Motor neuron (in vitro differentiated cells): Measurements from ENCODE around the gene MYO1E. TPM values are rescaled to one million over a fixed set of nuclear protein-coding genes. Genes with fewer than 3 reads are reported as not detected.

Experiments
- ATAC-seq, 8 experiments: fragments of 200-7000 bp; cut with Tn5 transposase; replicated peaks in 6 of 8; 2 replicates each; pipeline ENCODE4 v1.8.0; 2021; ENCODE audit warnings: mild to moderate bottlenecking in 8 of 8, moderate library complexity in 8 of 8
- H3K27ac ChIP-seq, 2 donors: fragments of 250-450 bp; sonication (Bioruptor Pico); 2 replicates each; pipeline ENCODE4 v1.9.0; 2021; ENCODE audit warnings: antibody characterized with exemption in 2 of 2, mild to moderate bottlenecking in 2 of 2, moderate library complexity in 1 of 2
- H3K4me1 ChIP-seq, 2 donors: fragments of 250-450 bp; sonication (Bioruptor Pico); replicated peaks in 1 of 2; 2 replicates each; pipeline ENCODE4 v1.6.1; 2021; ENCODE audit warnings: antibody characterized with exemption in 2 of 2, mild to moderate bottlenecking in 2 of 2, moderate library complexity in 1 of 2
- H3K4me3 ChIP-seq, 5 donors: fragments of 250-450 bp; sonication (Bioruptor Pico); 2 replicates each; pipeline ENCODE4 v1.9.0; 2021; ENCODE audit warnings: antibody characterized with exemption in 5 of 5, mild to moderate bottlenecking in 5 of 5, moderate library complexity in 4 of 5
- WGBS, 10 experiments: fragments of 450-650 bp; shearing (Covaris generic); methylation state at CpG; one replicate each; pipeline ENCODE4 v1.0.0; 2022; 5-methylcytosine and 5-hydroxymethylcytosine counted together
- in situ Hi-C, 9 experiments: fragments of 400-800 bp; cut with MboI; loops; one replicate each; pipeline ENCODE4 v1.15.0; 2021; ENCODE audit warnings: low sequenced_read_pairs in 9 of 9, low pct_unique_long_range_greater_than_20kb in 2 of 9; ENCODE audit not compliant: unreplicated experiment in 9 of 9
- total RNA-seq, 8 experiments: library from RNA; unstranded; fragments of 300-600 nt; gene quantifications; 2 replicates each; pipeline versions ENCODE4 v1.2.3 to v1.2.4, GENCODE V29; 2022

Gene MYO1E
- total RNA-seq, 8 experiments from 2014 or later = 4.0 to 71.1 (median 6.9) TPM

DNA sequence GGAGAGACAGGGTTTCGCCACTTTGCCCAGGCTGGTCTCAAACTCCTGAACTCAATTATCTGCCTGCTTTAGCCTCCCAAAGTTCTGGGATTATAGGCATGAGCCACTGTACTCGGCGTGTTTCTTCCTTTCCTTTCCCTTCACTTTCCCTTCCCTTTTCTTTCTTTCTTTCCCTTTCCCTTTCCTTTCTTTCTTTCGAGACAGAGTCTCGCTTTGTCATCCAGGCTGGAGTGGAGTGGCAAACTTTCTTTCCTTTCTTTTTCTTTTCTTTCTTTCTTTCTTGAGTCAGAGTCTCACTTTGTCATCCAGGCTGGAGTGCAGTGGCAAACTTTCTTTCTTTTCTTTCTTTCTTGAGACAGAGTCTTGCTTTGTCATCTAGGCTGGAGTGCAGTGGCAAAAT is 183.4 kb downstream of the MYO1E start:
- Histone ChIP-seq H3K4me3 (no peak overlapping the region), H3K27ac (no peak overlapping the region), H3K4me1 (no peaks in the 10 kb centered on the region)
- 87 to 100% (median 97%) methylated on average over 2 to 5 of the region's 5 CpGs; no CpG with 5 or more reads in 1 of the 10 experiments for WGBS, 10 experiments
- ATAC-seq = no peak
- in situ Hi-C loops = no loop called here

DNA sequence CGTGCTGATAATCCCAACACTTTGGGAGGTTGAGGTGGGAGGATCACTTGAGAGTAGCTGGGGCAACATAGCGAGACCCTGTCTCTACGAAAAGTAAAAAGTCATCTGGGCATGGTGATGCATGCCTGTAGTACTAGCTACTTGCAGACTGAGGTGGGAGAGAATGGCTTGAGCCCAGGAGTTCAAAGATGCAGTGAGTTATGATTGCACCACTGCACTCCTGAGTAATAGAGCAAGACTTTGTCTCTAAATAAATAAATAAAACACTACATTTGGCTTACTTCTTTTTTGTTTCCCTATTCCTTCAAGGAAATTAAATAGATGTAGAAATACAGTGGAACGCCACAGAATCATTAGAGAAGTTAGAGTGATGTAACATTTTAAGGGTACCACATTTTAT is 186.2 kb downstream of the MYO1E start:
- in situ Hi-C loops = no loop called here
- H3K4me3 ChIP-seq = no peak overlapping the region
- no peak overlapping the region for H3K27ac ChIP-seq
- ATAC-seq = no peak
- no peaks in the 10 kb centered on the region for H3K4me1 ChIP-seq
- 74 to 100% (median 97%) methylated on average over 2 to 4 of the region's 4 CpGs for WGBS, 10 experiments

DNA sequence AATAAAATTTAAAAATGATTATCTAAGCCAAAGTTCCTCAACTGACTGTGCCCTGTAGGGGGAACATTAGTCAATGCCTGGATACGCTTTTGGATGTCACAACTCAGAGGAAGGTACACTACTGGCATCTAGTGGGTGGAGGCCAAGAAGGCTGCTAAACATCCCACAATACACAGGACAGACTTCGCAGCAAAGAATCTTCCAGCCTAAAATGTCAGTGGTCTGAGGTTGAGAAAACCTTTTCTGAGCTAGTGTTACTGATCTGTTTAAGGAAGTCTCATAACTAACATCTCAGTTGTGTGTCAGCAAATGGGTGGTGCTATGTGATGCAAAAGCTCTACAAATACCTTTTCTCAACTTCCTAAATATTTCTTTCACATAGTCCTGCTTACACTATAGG is 186.9 kb downstream of the MYO1E start:
- in situ Hi-C loops = no loop called here
- Histone ChIP-seq H3K27ac (no peak overlapping the region), H3K4me3 (no peak overlapping the region), H3K4me1 (no peaks in the 10 kb centered on the region)
- 60 to 100% (median 100%) methylated on average over 1 of the region's 2 CpGs; no CpG with 5 or more reads in 3 of the 10 experiments for WGBS, 10 experiments
- peak in 1 of 8 experiments; percentile 32 for ATAC-seq

DNA sequence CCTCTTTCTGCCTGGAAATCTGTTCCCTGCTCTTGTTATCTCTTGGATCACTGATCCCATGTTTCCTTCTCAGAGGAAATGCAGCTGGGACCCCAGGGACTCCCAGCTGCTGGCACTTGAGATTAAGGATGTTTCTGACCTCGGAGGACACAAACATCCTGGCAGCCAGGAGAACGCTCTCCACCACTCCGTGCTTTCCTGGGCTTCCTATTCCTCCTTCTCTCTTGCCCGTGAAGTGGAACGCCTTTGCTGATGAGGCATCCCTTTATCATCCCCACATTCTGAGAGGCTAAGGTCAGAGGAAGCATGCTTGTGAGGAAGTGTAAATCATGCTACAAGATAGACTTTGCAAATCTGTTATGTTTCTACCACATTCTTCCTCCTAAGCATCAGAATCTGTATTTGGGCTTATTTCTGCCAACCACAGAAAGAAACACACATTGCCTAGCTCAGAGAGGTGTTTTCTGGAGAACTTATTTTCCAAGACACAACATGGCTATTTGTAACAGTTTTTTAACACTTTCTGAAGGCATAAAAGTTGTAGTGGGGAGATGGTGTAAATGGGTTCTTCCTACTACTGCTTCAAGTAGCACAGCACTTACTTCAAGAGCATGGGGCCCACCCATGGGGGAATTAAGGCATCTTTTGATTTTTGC is 191.6 kb downstream of the MYO1E start:
- Histone ChIP-seq H3K27ac (no peak overlapping the region), H3K4me3 (no peak overlapping the region), H3K4me1 (no peaks in the 10 kb centered on the region)
- WGBS, 10 experiments = 53 to 100% (median 74%) methylated on average over 1 to 5 of the region's 5 CpGs; no CpG with 5 or more reads in 3 of the 10 experiments
- in situ Hi-C loops = no loop called here
- ATAC-seq = peak in 3 of 8 experiments; percentile 43 to 70 (median 50)

DNA sequence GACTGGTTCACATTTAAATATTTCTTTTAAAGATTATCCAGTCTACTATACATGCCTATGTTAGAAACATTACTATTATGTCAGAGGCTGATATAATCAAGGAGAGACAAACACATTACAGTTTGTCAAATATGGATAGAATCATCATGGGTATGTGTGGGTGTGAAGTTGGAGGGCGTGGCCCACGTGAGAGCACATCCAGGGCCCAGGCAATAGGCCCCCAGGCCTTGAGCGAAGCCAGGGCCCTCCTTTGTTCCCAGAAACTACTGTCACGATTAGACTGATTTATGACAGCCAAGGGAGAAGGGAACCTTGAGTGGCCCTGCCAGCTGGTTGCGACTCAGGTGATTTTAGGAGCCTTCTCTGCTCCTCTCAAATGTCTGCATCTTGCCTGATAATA is 193.0 kb downstream of the MYO1E start:
- 50 to 100% (median 69%) methylated on average over 1 to 4 of the region's 5 CpGs; no CpG with 5 or more reads in 2 of the 10 experiments for WGBS, 10 experiments

DNA sequence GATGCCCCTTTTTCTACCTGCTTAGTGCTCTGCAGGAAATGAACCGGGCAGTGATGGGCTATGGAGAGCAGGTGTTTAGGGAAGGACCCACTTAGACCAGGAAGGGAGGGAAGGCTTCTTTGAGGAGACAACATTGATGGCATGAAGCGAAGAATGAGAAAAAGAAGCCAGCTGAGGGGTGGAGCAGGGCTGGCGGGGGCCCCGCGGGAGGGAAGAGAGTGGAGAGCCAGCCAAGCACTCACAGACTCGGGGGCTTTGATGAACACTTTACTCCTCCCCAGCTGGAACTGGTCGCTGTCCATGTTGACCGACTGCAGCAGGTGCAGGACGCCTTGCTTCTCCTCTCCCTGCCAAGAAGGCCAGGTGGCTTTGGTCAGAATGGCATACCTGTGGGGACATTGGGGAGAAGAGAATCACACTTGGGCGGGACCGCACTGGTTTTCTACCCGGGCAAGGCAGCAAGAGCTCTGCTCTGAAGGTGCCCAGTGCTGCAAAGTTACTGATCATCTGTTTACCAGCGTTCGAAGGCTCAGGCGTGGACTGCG is 194.4 kb downstream of the MYO1E start:
- Histone ChIP-seq H3K27ac (no peak overlapping the region), H3K4me3 (no peak overlapping the region), H3K4me1 (peaks cover 0 to 8% of the 10 kb centered on the region in 2 donors)
- no peak for ATAC-seq
- WGBS, 10 experiments = 86 to 100% (median 100%) methylated on average over 1 to 6 of the region's 16 CpGs; no CpG with 5 or more reads in 3 of the 10 experiments
- in situ Hi-C loops = no loop called here

More for the DNA sequence above, 193.0 kb downstream of the MYO1E start:
- in situ Hi-C loops = no loop called here
- Histone ChIP-seq H3K4me3 (no peak overlapping the region), H3K27ac (no peak overlapping the region), H3K4me1 (peaks cover 0 to 7% of the 10 kb centered on the region in 2 donors)
- ATAC-seq = no peak

DNA sequence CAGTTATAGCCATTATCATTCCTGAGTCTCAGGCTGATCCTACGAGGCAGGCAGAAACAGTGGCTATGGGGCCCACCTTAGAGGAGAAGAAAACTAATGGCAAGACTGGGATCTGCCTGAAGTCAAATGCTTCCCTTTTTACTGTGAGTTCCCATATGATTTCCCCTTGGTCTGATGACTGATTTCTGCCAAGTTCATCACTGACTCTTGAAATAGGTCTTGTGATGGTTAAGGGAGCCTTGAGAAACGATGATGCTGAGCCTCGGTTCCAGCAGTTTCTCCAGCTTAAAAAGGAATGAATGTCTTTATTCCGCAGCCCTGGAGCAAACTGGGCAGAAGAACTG is 195.4 kb downstream of the MYO1E start:
- in situ Hi-C loops = no loop called here
- no peak for ATAC-seq
- no peak overlapping the region for H3K27ac ChIP-seq

DNA sequence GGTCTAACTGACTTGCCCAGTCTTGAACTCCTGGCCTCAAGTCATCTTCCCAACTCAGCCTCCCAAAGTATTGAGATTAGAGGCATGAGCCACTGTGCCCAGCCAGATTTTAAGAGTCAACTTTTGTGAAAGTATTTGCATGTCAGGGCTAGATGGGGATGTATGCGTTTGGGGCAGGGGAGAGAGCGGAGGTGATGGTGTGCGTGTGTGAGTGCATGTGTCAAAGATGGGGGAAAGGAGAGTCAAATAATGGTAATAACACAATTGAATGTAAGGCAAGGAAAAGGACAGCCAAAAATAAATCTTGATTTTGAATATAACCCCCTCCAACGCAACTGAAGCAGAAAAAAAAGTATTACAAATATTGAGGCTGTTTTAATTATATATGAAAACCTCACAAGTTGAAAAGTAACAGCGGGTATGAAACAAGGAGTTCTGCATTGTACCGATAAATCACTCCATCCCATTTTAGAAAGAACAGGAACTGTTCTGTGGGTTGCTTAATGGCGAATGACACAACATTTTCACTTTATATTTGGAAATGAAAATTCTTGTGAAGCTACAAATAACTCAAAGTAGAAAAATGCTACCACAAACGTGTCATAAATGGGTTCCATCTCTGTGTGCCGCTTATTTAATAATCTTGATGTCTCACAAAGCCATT is 195.9 kb downstream of the MYO1E start:
- peaks cover 0 to 8% of the 10 kb centered on the region in 2 donors for H3K4me1 ChIP-seq
- H3K4me3 ChIP-seq = no peak overlapping the region
- no peak for ATAC-seq
- in situ Hi-C loops = no loop called here
- H3K27ac ChIP-seq = no peak overlapping the region
- 40 to 100% (median 91%) methylated on average over 1 to 9 of the region's 9 CpGs; no CpG with 5 or more reads in 1 of the 10 experiments for WGBS, 10 experiments

More for the DNA sequence above, 195.4 kb downstream of the MYO1E start:
- no peak overlapping the region for H3K4me3 ChIP-seq
- WGBS, 10 experiments = 75 to 100% (median 95%) methylated on average over 1 to 4 of the region's 4 CpGs; no CpG with 5 or more reads in 1 of the 10 experiments
- H3K4me1 ChIP-seq = peaks cover 0 to 8% of the 10 kb centered on the region in 2 donors

DNA sequence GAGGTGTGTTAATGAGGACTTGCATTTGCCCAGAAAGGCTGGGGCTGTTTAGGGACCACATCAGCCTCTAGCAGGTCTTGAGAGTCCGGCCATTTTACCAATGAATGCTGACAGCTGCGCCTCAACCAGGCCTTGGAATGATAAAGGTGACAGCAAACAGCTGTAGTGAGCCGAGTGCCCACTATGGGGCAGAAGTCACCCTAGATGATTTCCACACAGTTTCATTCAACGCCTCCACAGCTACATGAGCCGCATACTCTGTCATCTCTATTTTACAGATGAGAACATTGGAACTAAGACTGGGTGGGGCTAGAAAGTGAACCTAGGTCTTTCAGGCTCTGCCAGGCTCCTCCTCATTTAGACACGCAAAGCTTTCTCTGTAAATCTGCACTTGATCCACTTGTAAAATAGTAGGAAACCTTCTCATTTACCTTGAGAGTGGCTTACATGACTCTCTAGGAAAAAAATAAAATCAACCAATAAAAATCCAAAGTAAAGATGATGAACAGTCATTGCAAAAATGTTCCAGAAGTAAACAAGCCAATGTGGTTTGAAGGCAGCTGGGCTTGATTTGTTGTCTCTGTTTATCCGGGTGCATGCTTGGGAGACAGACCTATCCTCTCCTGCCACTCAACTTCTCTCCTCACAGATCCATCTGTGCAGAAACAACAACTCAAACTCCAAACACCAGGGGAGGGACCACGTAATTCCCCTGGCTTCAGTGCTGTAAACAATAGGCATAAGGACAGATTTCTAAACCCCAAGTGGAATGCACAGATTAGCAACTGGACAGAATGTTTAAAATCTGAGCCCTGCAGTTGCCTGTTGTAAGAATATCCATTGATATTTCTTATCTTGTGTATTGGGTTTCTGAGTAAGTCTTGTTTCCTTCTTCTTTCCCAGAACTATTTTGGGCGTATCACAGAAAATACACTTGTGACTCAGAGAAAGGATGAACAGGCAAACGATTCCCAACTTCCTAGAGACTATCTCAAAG is 197.5 kb downstream of the MYO1E start:
- Histone ChIP-seq H3K4me1 (peaks cover 0 to 13% of the 10 kb centered on the region in 2 donors), H3K27ac (no peak overlapping the region), H3K4me3 (no peak overlapping the region)
- in situ Hi-C loops = loop anchor here in 6 of 9 experiments (25.0 kb wide), 1 partner anchor 312 kb away; no protein-coding TSS in a partner anchor
- ATAC-seq = peak; percentile 84 to 96 (median 92)
- WGBS, 10 experiments = 0 to 100% (median 65%) methylated on average over 1 to 10 of the region's 10 CpGs

DNA sequence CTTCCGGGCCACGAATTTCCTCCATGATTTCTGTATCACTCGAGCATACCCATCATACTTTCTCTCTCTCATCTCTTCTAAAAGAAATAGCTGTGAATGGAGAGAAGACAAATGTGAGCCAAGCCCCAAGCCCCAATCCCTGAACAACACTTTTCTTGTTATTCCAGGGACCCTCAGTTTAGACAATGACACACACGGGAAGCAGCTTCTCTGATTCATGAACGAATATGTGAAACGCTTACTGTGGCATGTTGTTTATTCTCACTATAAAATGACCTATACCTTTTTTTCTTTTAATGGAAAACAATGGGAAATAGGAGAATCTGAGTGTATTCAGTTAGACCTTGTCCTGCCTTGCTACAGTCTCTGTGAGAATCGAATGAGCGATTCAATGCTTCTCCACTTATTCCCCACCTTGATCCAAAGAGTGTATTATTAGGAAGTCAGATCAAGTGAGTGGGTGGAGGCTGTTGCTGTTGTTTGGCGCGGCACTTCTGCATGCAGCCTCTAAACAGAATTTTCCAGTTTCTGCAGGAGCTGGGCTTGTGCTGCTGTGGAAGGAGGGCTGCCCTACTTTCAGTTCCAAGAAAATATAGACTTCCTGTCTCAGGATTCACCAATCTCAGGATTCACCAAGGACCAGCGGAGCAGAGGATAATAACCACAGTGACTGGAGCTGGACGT is 198.4 kb downstream of the MYO1E start:
- 81 to 100% (median 95%) methylated on average over 1 to 9 of the region's 12 CpGs for WGBS, 10 experiments
- H3K4me1 ChIP-seq = peaks cover 0 to 17% of the 10 kb centered on the region in 2 donors
- H3K4me3 ChIP-seq = no peak overlapping the region
- ATAC-seq = peak in 1 of 8 experiments; percentile 5
- in situ Hi-C loops = loop anchor here in 6 of 9 experiments (25.0 kb wide), 1 partner anchor 313 kb away; no protein-coding TSS in a partner anchor
- no peak overlapping the region for H3K27ac ChIP-seq

DNA sequence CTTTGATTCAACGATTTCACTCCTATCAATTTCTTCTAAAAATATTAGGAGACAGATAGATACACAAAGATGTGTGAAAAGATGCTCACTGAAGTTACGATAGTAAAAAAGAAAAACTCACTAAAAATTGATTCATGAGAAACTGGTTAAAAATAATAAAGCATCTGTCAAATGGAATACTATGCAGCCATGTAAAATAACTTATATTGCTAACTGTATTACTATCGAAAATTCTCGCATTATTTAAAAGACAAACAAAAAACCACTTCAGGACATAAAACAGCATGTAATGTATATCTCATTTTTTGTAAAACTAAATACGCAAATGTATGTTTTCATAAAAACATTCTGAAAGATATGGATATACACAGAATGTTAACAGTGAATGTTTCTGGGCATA is 199.5 kb downstream of the MYO1E start:
- H3K4me3 ChIP-seq = no peak overlapping the region
- ATAC-seq = no peak
- H3K4me1 ChIP-seq = peaks cover 0 to 17% of the 10 kb centered on the region in 2 donors
- in situ Hi-C loops = loop anchor here in 6 of 9 experiments (25.0 kb wide), 1 partner anchor 314 kb away; no protein-coding TSS in a partner anchor
- 89 to 100% (median 95%) methylated on average over 2 to 5 of the region's 5 CpGs for WGBS, 10 experiments
- H3K27ac ChIP-seq = no peak overlapping the region
